H9 (cell line): Measurements from ENCODE around the gene CDKL5. TPM values are rescaled to one million over a fixed set of nuclear protein-coding genes. Genes with fewer than 3 reads are reported as not detected.

Experiments
- DNase-seq: peaks from one replicate; pipeline ENCODE4 v3.0.0-alpha.2; 2017
- H2AFZ ChIP-seq: one replicate; pipeline ENCODE4 v1.6.1; 2013; ENCODE audit warnings: mild to moderate bottlenecking, low read length, control low read depth, moderate library complexity
- H2AK5ac ChIP-seq: 2 replicates; pipeline ENCODE4 v1.6.1; 2013; ENCODE audit warnings: low read length, control low read depth, mixed read lengths; ENCODE audit not compliant: insufficient read length
- H2BK120ac ChIP-seq: one replicate; pipeline ENCODE4 v1.6.1; 2013; ENCODE audit warnings: low read depth, mild to moderate bottlenecking, low read length, control low read depth, inconsistent platforms; ENCODE audit not compliant: poor library complexity, severe bottlenecking
- H2BK12ac ChIP-seq: 2 replicates; pipeline ENCODE4 v1.6.1; 2013; ENCODE audit warnings: low read length, control low read depth, mixed read lengths, low read depth; ENCODE audit not compliant: insufficient read length
- H2BK15ac ChIP-seq: 2 replicates; pipeline ENCODE4 v1.6.1; 2013; ENCODE audit warnings: low read depth, low read length, control low read depth
- H2BK20ac ChIP-seq: one replicate; pipeline ENCODE4 v1.6.1; 2013; ENCODE audit warnings: low read depth, mild to moderate bottlenecking, low read length, control low read depth, inconsistent platforms; ENCODE audit not compliant: poor library complexity, severe bottlenecking
- H2BK5ac ChIP-seq: 2 replicates; pipeline ENCODE4 v1.6.1; 2013; ENCODE audit warnings: low read length, control low read depth, mixed read lengths; ENCODE audit not compliant: insufficient read length
- H3K14ac ChIP-seq: 2 replicates; pipeline ENCODE4 v1.6.1; 2013; ENCODE audit warnings: low read length, control low read depth; ENCODE audit not compliant: insufficient read depth
- H3K18ac ChIP-seq: 2 replicates; pipeline ENCODE4 v1.6.1; 2013; ENCODE audit warnings: low read depth, mild to moderate bottlenecking, mixed read lengths, low read length, control low read depth; ENCODE audit not compliant: insufficient read length
- H3K23ac ChIP-seq: 2 replicates; pipeline ENCODE4 v1.6.1; 2013; ENCODE audit warnings: low read length, control low read depth, mixed read lengths, low read depth; ENCODE audit not compliant: insufficient read length
- H3K23me2 ChIP-seq: 2 replicates; pipeline ENCODE4 v1.6.1; 2013; ENCODE audit warnings: low read depth, mild to moderate bottlenecking, mixed read lengths, low read length, control low read depth; ENCODE audit not compliant: insufficient read length, poor library complexity, severe bottlenecking
- H3K27ac ChIP-seq: 2 replicates; pipeline ENCODE4 v1.5.1; 2013; ENCODE audit warnings: low read length, control low read depth, mixed read lengths, low read depth; ENCODE audit not compliant: insufficient read length
- H3K27me3 ChIP-seq: 2 replicates; pipeline ENCODE4 v1.6.1; 2013; ENCODE audit warnings: low read length, control low read depth, inconsistent platforms; ENCODE audit not compliant: insufficient read depth
- H3K4ac ChIP-seq: 2 replicates; pipeline ENCODE4 v1.6.1; 2013; ENCODE audit warnings: low read depth, mild to moderate bottlenecking, control low read depth, inconsistent platforms, low read length, moderate library complexity
- H3K4me1 ChIP-seq: 2 replicates; pipeline ENCODE4 v1.6.1; 2013; ENCODE audit warnings: low read length, control low read depth, inconsistent platforms; ENCODE audit not compliant: insufficient read depth
- H3K4me2 ChIP-seq: 2 replicates; pipeline ENCODE4 v1.6.1; 2013; ENCODE audit warnings: low read length, control low read depth, mixed read lengths; ENCODE audit not compliant: insufficient read length, insufficient read depth
- H3K56ac ChIP-seq: 2 replicates; pipeline ENCODE4 v1.6.1; 2013; ENCODE audit warnings: low read depth, mild to moderate bottlenecking, mixed read lengths, low read length, control low read depth; ENCODE audit not compliant: insufficient read length
- H3K79me1 ChIP-seq: 2 replicates; pipeline ENCODE4 v1.6.1; 2013; ENCODE audit warnings: low read depth, mild to moderate bottlenecking, moderate library complexity, low read length, control low read depth, inconsistent platforms; ENCODE audit not compliant: insufficient read depth, poor library complexity, severe bottlenecking
- H3K79me2 ChIP-seq: 2 replicates; pipeline ENCODE4 v1.6.1; 2013; ENCODE audit warnings: low read length, control low read depth, inconsistent platforms; ENCODE audit not compliant: insufficient read depth
- H3K9ac ChIP-seq: 2 replicates; pipeline ENCODE4 v1.6.1; 2013; ENCODE audit warnings: low read length, control low read depth, mixed read lengths; ENCODE audit not compliant: insufficient read length; ENCODE audit errors: extremely low read depth
- H3K9me3 ChIP-seq: one replicate; pipeline ENCODE4 v1.6.1; 2013; ENCODE audit warnings: low read depth, low read length, inconsistent platforms; ENCODE audit not compliant: control insufficient read depth
- H3T11ph ChIP-seq: one replicate; pipeline ENCODE4 v1.6.1; 2013; ENCODE audit warnings: mild to moderate bottlenecking, low read length, control low read depth, inconsistent platforms
- H4K20me1 ChIP-seq: one replicate; pipeline ENCODE4 v1.6.1; 2013; ENCODE audit not compliant: control insufficient read depth, insufficient read length, insufficient read depth
- H4K5ac ChIP-seq: 2 replicates; pipeline ENCODE4 v1.6.1; 2013; ENCODE audit warnings: low read depth, mild to moderate bottlenecking, mixed read lengths, low read length, control low read depth; ENCODE audit not compliant: insufficient read length
- H4K8ac ChIP-seq: replicated peaks from 2 replicates; pipeline ENCODE4 v1.6.1; 2013; ENCODE audit warnings: low read length, control low read depth, mixed read lengths, low read depth; ENCODE audit not compliant: insufficient read length
- H4K91ac ChIP-seq: 2 replicates; pipeline ENCODE4 v1.6.1; 2013; ENCODE audit warnings: low read depth, mild to moderate bottlenecking, moderate library complexity, mixed read lengths, low read length, control low read depth; ENCODE audit not compliant: insufficient read length
- H3K27ac Mint-ChIP-seq, 3 experiments: 2 replicates in 2 of 3; 3 replicates in 1 of 3; pipeline ENCODE4 v1.8.0; 2020 to 2021; ENCODE audit warnings: mixed read lengths in 3 of 3, mild to moderate bottlenecking in 1 of 3, moderate library complexity in 1 of 3
- H3K27me3 Mint-ChIP-seq: 2 replicates; pipeline ENCODE4 v1.8.0; 2021; ENCODE audit warnings: low read depth, mild to moderate bottlenecking, moderate library complexity, mixed read lengths
- H3K36me3 Mint-ChIP-seq, 3 experiments: 2 replicates in 2 of 3; 3 replicates in 1 of 3; pipeline ENCODE4 v1.8.0; 2020 to 2021; ENCODE audit warnings: low read depth in 3 of 3, mixed read lengths in 3 of 3; ENCODE audit not compliant: insufficient read depth in 1 of 3
- H3K4me1 Mint-ChIP-seq, 2 experiments: 2 replicates each; pipeline ENCODE4 v1.8.0; 2020; ENCODE audit warnings: mixed read lengths in 2 of 2
- H3K4me3 Mint-ChIP-seq, 2 experiments: 2 replicates in 1 of 2; 3 replicates in 1 of 2; pipeline ENCODE4 v1.8.0; 2020 to 2021; ENCODE audit warnings: mild to moderate bottlenecking in 2 of 2, mixed read lengths in 2 of 2, moderate library complexity in 1 of 2
- H3K9me3 Mint-ChIP-seq, 2 experiments: 2 replicates in 1 of 2; 3 replicates in 1 of 2; pipeline ENCODE4 v1.8.0; 2020; ENCODE audit warnings: mild to moderate bottlenecking in 2 of 2, mixed read lengths in 2 of 2, moderate library complexity in 1 of 2
- CTCF ChIP-seq: fragments of 200-600 bp; sonication (generic); conservative IDR thresholded peaks from 3 replicates; pipeline ENCODE4 v1.8.0; 2021; ENCODE audit warnings: antibody characterized with exemption, mild to moderate bottlenecking
- WGBS: extraction: QIAGEN DNeasy Blood & Tissue Kit; methylation state at CpG from one replicate; pipeline ENCODE4 v1.1.7; 2013; ENCODE audit warnings: missing lambda C conversion rate, low lambda C conversion rate, mixed read lengths; ENCODE audit not compliant: insufficient read length; ENCODE audit errors: extremely low coverage; 5-methylcytosine and 5-hydroxymethylcytosine counted together
- total RNA-seq: library from RNA; stranded (reverse); gene quantifications from 2 replicates; pipeline ENCODE4 v1.2.1, GENCODE V29; 2021

CDKL5 gene
- total RNA-seq, 1 experiment from 2014 or later: 19.5 TPM

- Histone ChIP-seq H4K8ac (no peak overlapping the region), H4K5ac (no peak overlapping the region), H2BK12ac (no peak overlapping the region), H3K27ac (no peak overlapping the region), H3K56ac (no peak overlapping the region), H2BK120ac (no peak overlapping the region), H3K18ac (no peak overlapping the region), H2AFZ (no peak overlapping the region), H2BK20ac (no peak overlapping the region), H2BK5ac (no peak overlapping the region), H4K20me1 (no peaks in the 10 kb centered on the region), H3K79me2 (no peaks in the 10 kb centered on the region), H3K27me3 (no peaks in the 10 kb centered on the region), H3K4ac (no peak overlapping the region), H4K91ac (no peak overlapping the region), H3T11ph (no peak overlapping the region), H3K79me1 (no peaks in the 10 kb centered on the region), H3K9ac (no peak overlapping the region), H3K23me2 (no peaks in the 10 kb centered on the region), H3K9me3 (peaks cover 45% of the 10 kb centered on the region), H2AK5ac (no peak overlapping the region), H3K23ac (no peak overlapping the region), H2BK15ac (no peak overlapping the region), H3K14ac (no peak overlapping the region), H3K4me2 (no peak overlapping the region), H3K4me1 (no peaks in the 10 kb centered on the region)
- Mint-ChIP-seq H3K4me3 (no peak overlapping the region), H3K4me1 (peaks cover 3 to 7% of the 10 kb centered on the region in 2 experiments; a peak in 3 of 4 replicates), H3K36me3 (peaks cover 0 to 6% (median 2%) of the 10 kb centered on the region in 3 experiments; a peak in 2 of 7 replicates), H3K27me3 (no peaks in the 10 kb centered on the region; the same call in none of the 2 replicates), H3K9me3 (peaks cover 65 to 77% of the 10 kb centered on the region in 2 experiments), H3K27ac (no peak overlapping the region)
- TF ChIP-seq CTCF: no peak
- WGBS: no CpG with 5 or more reads among the region's 15 CpGs
- DNase-seq: no peak
Measured at GRCh38 chrX:18666614-18667013, 241.2 kb downstream of the CDKL5 start.
